H1 (cell line): Measurements from ENCODE around the gene POU6F2. TPM values are rescaled to one million over a fixed set of nuclear protein-coding genes. Genes with fewer than 3 reads are reported as not detected.

Experiments
- CTCF ChIA-PET: fragments of 300-600 bp; sonication (Branson Sonifier 250); formaldehyde crosslinking; loops from one replicate; lab custom pipeline; 2021; ENCODE audit not compliant: partially characterized antibody; lab: Charles Lee
- POLR2A ChIA-PET: fragments of 300-600 bp; sonication (Branson Sonifier 250); formaldehyde crosslinking; loops from one replicate; lab custom pipeline; 2021; ENCODE audit warnings: inconsistent platforms; ENCODE audit not compliant: partially characterized antibody; lab: Charles Lee
- DNase-seq, 2 experiments: peaks; one replicate each; pipeline versions ENCODE4 v3.0.0 to v3.0.0-alpha.2; 2010 to 2022; ENCODE audit warnings: low spot score in 2 of 2, low read depth in 1 of 2, mixed read lengths in 1 of 2
- FAIRE-seq: peaks from 2 replicates; lab custom pipeline; 2011; peaks lifted over from hg19 to GRCh38; lab: Jason Lieb, UNC
- H2AFZ ChIP-seq: 2 replicates; pipeline ENCODE4 v1.8.1; 2012; ENCODE audit warnings: low read length, inconsistent platforms
- H2AK5ac ChIP-seq: 2 replicates; pipeline ENCODE4 v1.6.1; 2013; ENCODE audit warnings: low read depth, low read length
- H2BK120ac ChIP-seq: replicated peaks from 2 replicates; pipeline ENCODE3; 2013; ENCODE audit warnings: low read depth, low read length, inconsistent platforms
- H2BK12ac ChIP-seq: 2 replicates; pipeline ENCODE4 v1.6.1; 2013; ENCODE audit warnings: low read depth, low read length
- H2BK15ac ChIP-seq: 2 replicates; pipeline ENCODE4 v1.6.1; 2013; ENCODE audit warnings: low read length
- H2BK20ac ChIP-seq: 2 replicates; pipeline ENCODE4 v1.6.1; 2013; ENCODE audit warnings: low read length
- H2BK5ac ChIP-seq: 2 replicates; pipeline ENCODE4 v1.6.1; 2013; ENCODE audit warnings: low read depth, low read length
- H3K14ac ChIP-seq: 2 replicates; pipeline ENCODE4 v1.6.1; 2013; ENCODE audit warnings: inconsistent platforms; ENCODE audit not compliant: insufficient read length
- H3K18ac ChIP-seq: 2 replicates; pipeline ENCODE4 v1.6.1; 2013; ENCODE audit warnings: low read length; ENCODE audit errors: extremely low read depth
- H3K23ac ChIP-seq: 2 replicates; pipeline ENCODE4 v1.6.1; 2013; ENCODE audit warnings: inconsistent platforms; ENCODE audit not compliant: insufficient read length
- H3K23me2 ChIP-seq: 2 replicates; pipeline ENCODE4 v1.6.1; 2013; ENCODE audit warnings: low read depth, low read length
- H3K27ac ChIP-seq: 2 replicates; pipeline ENCODE4 v1.6.1; 2011; ENCODE audit warnings: low read depth, low read length, inconsistent platforms
- H3K27me3 ChIP-seq, 4 experiments: replicated peaks in 1 of 4; 1 replicate in 1 of 4; 2 replicates in 3 of 4; pipeline versions ENCODE4 v1.6.1 to v1.8.1; 2011 to 2013; ENCODE audit warnings: low read length in 3 of 4, mild to moderate bottlenecking in 3 of 4, inconsistent platforms in 2 of 4, mixed read lengths in 2 of 4, moderate library complexity in 1 of 4; ENCODE audit not compliant: control insufficient read depth in 3 of 4, insufficient read depth in 3 of 4; ENCODE audit errors: extremely low read depth in 1 of 4
- H3K36me3 ChIP-seq, 4 experiments: 2 replicates each; pipeline versions ENCODE4 v1.6.1 to v1.8.1; 2011 to 2013; ENCODE audit warnings: mild to moderate bottlenecking in 4 of 4, low read length in 3 of 4, moderate library complexity in 2 of 4, control low read depth in 1 of 4, inconsistent platforms in 1 of 4; ENCODE audit not compliant: insufficient read depth in 4 of 4, control insufficient read depth in 2 of 4
- H3K4ac ChIP-seq: replicated peaks from 2 replicates; pipeline ENCODE3; 2013; ENCODE audit warnings: low read length, low read depth, mixed read lengths, inconsistent platforms; ENCODE audit not compliant: insufficient read length
- H3K4me1 ChIP-seq, 4 experiments: replicated peaks in 1 of 4; 1 replicate in 1 of 4; 2 replicates in 3 of 4; pipeline versions ENCODE4 v1.6.1 to v1.8.1; 2011 to 2013; ENCODE audit warnings: low read length in 3 of 4, inconsistent platforms in 2 of 4, mixed read lengths in 1 of 4; ENCODE audit not compliant: insufficient read depth in 4 of 4, control insufficient read depth in 3 of 4
- H3K4me2 ChIP-seq, 2 experiments: 2 replicates each; pipeline versions ENCODE4 v1.6.1 to v1.8.1; 2011 to 2013; ENCODE audit warnings: low read depth in 2 of 2, low read length in 2 of 2, control low read depth in 1 of 2, inconsistent platforms in 1 of 2, mild to moderate bottlenecking in 1 of 2; ENCODE audit not compliant: insufficient read depth in 1 of 2
- H3K4me3 ChIP-seq, 4 experiments: fragments of 200-600, 300-600 bp in 1 of 4; sonication (generic), shearing (Covaris generic), sonication (Bioruptor Twin) in 1 of 4; 2 replicates each; pipeline versions ENCODE4 v1.5.1 to v1.8.1; 2011 to 2016; ENCODE audit warnings: low read length in 4 of 4, low read depth in 3 of 4, control low read depth in 2 of 4, inconsistent platforms in 2 of 4, mild to moderate bottlenecking in 2 of 4, mixed read lengths in 1 of 4, moderate library complexity in 1 of 4; ENCODE audit not compliant: insufficient read depth in 2 of 4; ENCODE audit errors: extremely low read depth in 1 of 4
- H3K56ac ChIP-seq: replicated peaks from 2 replicates; pipeline ENCODE3; 2013; ENCODE audit warnings: low read depth, mild to moderate bottlenecking, mixed read lengths, low read length, inconsistent platforms; ENCODE audit not compliant: insufficient read length
- H3K79me1 ChIP-seq: 2 replicates; pipeline ENCODE4 v1.6.1; 2013; ENCODE audit warnings: low read depth, low read length, control low read depth
- H3K79me2 ChIP-seq, 2 experiments: 2 replicates each; pipeline versions ENCODE4 v1.6.1 to v1.8.1; 2012 to 2013; ENCODE audit warnings: low read length in 2 of 2, mild to moderate bottlenecking in 2 of 2, inconsistent platforms in 1 of 2; ENCODE audit not compliant: insufficient read depth in 2 of 2, control insufficient read depth in 1 of 2
- H3K9ac ChIP-seq, 4 experiments: replicated peaks in 1 of 4; 1 replicate in 1 of 4; 2 replicates in 3 of 4; pipeline versions ENCODE4 v1.6.1 to v1.8.1; 2011 to 2013; ENCODE audit warnings: low read depth in 3 of 4, low read length in 3 of 4, control low read depth in 2 of 4, mild to moderate bottlenecking in 2 of 4, moderate library complexity in 2 of 4, inconsistent platforms in 1 of 4; ENCODE audit errors: extremely low read depth in 1 of 4
- H3K9me3 ChIP-seq, 2 experiments: 2 replicates each; pipeline versions ENCODE4 v1.6.1 to v1.8.1; 2012 to 2013; ENCODE audit warnings: mild to moderate bottlenecking in 2 of 2, moderate library complexity in 2 of 2, control low read depth in 1 of 2, inconsistent platforms in 1 of 2, low read depth in 1 of 2, low read length in 1 of 2, mixed read lengths in 1 of 2; ENCODE audit not compliant: insufficient read depth in 2 of 2
- H4K20me1 ChIP-seq, 2 experiments: replicated peaks in 1 of 2; 2 replicates each; pipeline versions ENCODE3 to v1.8.1; 2011 to 2013; ENCODE audit warnings: inconsistent platforms in 2 of 2, low read length in 2 of 2, mild to moderate bottlenecking in 1 of 2; ENCODE audit not compliant: insufficient read depth in 2 of 2, control insufficient read depth in 1 of 2
- H4K5ac ChIP-seq: 2 replicates; pipeline ENCODE4 v1.6.1; 2013; ENCODE audit warnings: low read length, low read depth, mixed read lengths, inconsistent platforms; ENCODE audit not compliant: insufficient read length
- H4K8ac ChIP-seq: 2 replicates; pipeline ENCODE4 v1.8.0; 2013; ENCODE audit warnings: mild to moderate bottlenecking, moderate library complexity, low read length, inconsistent platforms; ENCODE audit not compliant: insufficient read depth; ENCODE audit errors: extremely low read depth
- H4K91ac ChIP-seq: replicated peaks from 2 replicates; pipeline ENCODE3; 2013; ENCODE audit warnings: low read length, mixed read lengths, inconsistent platforms; ENCODE audit not compliant: insufficient read length
- ASH2L ChIP-seq: fragments of 200-600, 300-600 bp; sonication (generic); IDR thresholded peaks from one replicate; pipeline ENCODE4 v1.7.1; 2017; ENCODE audit warnings: low read length
- GTF2F1 ChIP-seq: IDR thresholded peaks from 2 replicates; pipeline ENCODE4 v1.6.1; 2012; ENCODE audit warnings: low read depth, low read length, improper control_type of control experiment, borderline replicate concordance
- POU5F1 ChIP-seq: IDR thresholded peaks from 2 replicates; pipeline ENCODE4 v1.6.1; 2011; ENCODE audit warnings: low read depth, mild to moderate bottlenecking, low read length, moderate library complexity
- RAD21 ChIP-seq, 2 experiments: IDR thresholded peaks in 1 of 2; conservative IDR thresholded peaks in 1 of 2; 2 replicates each; pipeline ENCODE4 v1.6.1; 2011; ENCODE audit warnings: low read depth in 2 of 2, low read length in 2 of 2, improper control_type of control experiment in 1 of 2, inconsistent platforms in 1 of 2, mild to moderate bottlenecking in 1 of 2, moderate library complexity in 1 of 2
- RBBP5 ChIP-seq: IDR thresholded peaks from 2 replicates; pipeline ENCODE4 v1.7.1; 2012; ENCODE audit warnings: low read depth, mild to moderate bottlenecking, inconsistent platforms, low read length, moderate library complexity, borderline replicate concordance
- TAF1 ChIP-seq: IDR thresholded peaks from 2 replicates; pipeline ENCODE4 v1.6.1; 2011; ENCODE audit warnings: mild to moderate bottlenecking, low read depth, low read length
- TCF12 ChIP-seq: IDR thresholded peaks from 2 replicates; pipeline ENCODE4 v1.6.1; 2011; ENCODE audit warnings: low read depth, mild to moderate bottlenecking, low read length
- WGBS, 2 experiments: shearing (Covaris generic) in 1 of 2; methylation state at CpG; one replicate each; pipeline versions ENCODE4 v1.1.6 to v1.1.7; 2013 to 2015; ENCODE audit warnings: low lambda C conversion rate in 2 of 2, mixed read lengths in 2 of 2, inconsistent platforms in 1 of 2, low coverage in 1 of 2, missing lambda C conversion rate in 1 of 2; ENCODE audit not compliant: insufficient replicate concordance in 2 of 2, insufficient coverage in 1 of 2, insufficient read length in 1 of 2; ENCODE audit errors: extremely low coverage in 1 of 2, missing lambda C conversion rate in 1 of 2; 5-methylcytosine and 5-hydroxymethylcytosine counted together
- polyA plus RNA-seq, 7 experiments: library from polyadenylated mRNA; depleted of rRNA in 3 of 7; stranded (reverse) in 5 of 7; unstranded in 2 of 7; fragments of >200 nt in 5 of 7; fragments of 200-250 nt in 2 of 7; gene quantifications; 1 replicate in 5 of 7; 2 replicates in 1 of 7; 4 replicates in 1 of 7; pipeline versions ENCODE4 v1.2.1 to v1.2.3, GENCODE V29; 2011 to 2013; ENCODE audit warnings: missing spikeins in 2 of 7, mixed read lengths in 2 of 7
- total RNA-seq: library from RNA; stranded (reverse); fragmentation: NEBNext Ultra II Directional; extraction: Animal tissue kit (Norgen Biotek cat#: 25700); gene quantifications from 2 replicates; pipeline ENCODE4 v1.2.1, GENCODE V29; 2021

The POU6F2 gene
- total and polyA plus RNA-seq, 2 of the 8 experiments (the other 6 are each of a cell fraction or from before 2014, with no cell fraction given): 1.1 to 2.0 TPM

DNA sequence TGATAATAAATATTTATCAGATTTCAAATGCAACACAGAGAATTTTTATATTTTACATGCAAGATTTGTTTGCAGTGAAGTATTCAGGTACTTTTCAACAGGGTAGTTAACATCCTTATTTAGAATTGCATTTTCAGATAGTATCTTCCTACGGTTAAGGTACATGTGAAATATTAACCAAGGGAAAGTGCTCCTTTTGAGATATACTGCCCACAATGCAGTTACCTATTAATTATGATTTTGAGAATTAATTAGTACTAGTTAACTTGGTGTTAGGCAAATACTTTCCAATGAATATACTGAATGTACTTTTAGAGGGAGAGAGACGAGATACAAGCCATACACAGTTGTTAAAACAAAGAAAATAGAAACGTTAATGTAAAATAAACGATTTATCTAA is 382.3 kb downstream of the POU6F2 start:
- TF ChIP-seq GTF2F1: no peak
- no peak for TF ChIP-seq RBBP5
- TF ChIP-seq POU5F1: no peak
- no peak for TF ChIP-seq TAF1
- no peak for TF ChIP-seq RAD21 (IDR thresholded peaks at IDR 0.05 in 1 of 2, conservative IDR thresholded peaks at IDR 0.05 in 1 of 2; ENCODE audit: low read depth in 2 of 2, low read length in 2 of 2)
- TF ChIP-seq TCF12: no peak
- TF ChIP-seq ASH2L: no peak
- CTCF ChIA-PET: interaction anchor here (1.4 kb wide), 1 partner anchor 98 kb away, joined by 3 read pairs; no protein-coding TSS in a partner anchor

More for the DNA sequence above, 382.3 kb downstream of the POU6F2 start:
- H2BK120ac ChIP-seq: no peak overlapping the region
- H2AFZ ChIP-seq: no peak overlapping the region
- H4K20me1 ChIP-seq: no peaks in the 10 kb centered on the region
- no peak overlapping the region for H2BK15ac ChIP-seq
- H3K4me1 ChIP-seq: peaks cover 0 to under 1% (median 0%) of the 10 kb centered on the region in 4 experiments; a peak in 2 of 7 replicates
- H3K27me3 ChIP-seq: no peaks in the 10 kb centered on the region
- no peak overlapping the region for H4K5ac ChIP-seq
- no peak overlapping the region for H3K18ac ChIP-seq
- no peak overlapping the region for H2BK12ac ChIP-seq
- FAIRE-seq: no peak
- H3K9ac ChIP-seq: no peak overlapping the region
- DNase-seq: no peak
- no peak overlapping the region for H2AK5ac ChIP-seq
- no peaks in the 10 kb centered on the region for H3K79me1 ChIP-seq
- no peaks in the 10 kb centered on the region for H3K36me3 ChIP-seq
- no peak overlapping the region for H3K56ac ChIP-seq
- no peak overlapping the region for H2BK20ac ChIP-seq
- 85% methylated on average over 4 of the region's 4 CpGs; no CpG with 5 or more reads in 1 of the 2 experiments for WGBS, 2 experiments
- H4K91ac ChIP-seq: no peak overlapping the region
- H3K79me2 ChIP-seq: no peaks in the 10 kb centered on the region
- no peak overlapping the region for H2BK5ac ChIP-seq
- H3K27ac ChIP-seq: no peak overlapping the region
- no peak overlapping the region for H3K4me2 ChIP-seq
- H3K14ac ChIP-seq: no peak overlapping the region
- H3K4me3 ChIP-seq: no peak overlapping the region
- H3K4ac ChIP-seq: no peak overlapping the region
- H3K23ac ChIP-seq: no peak overlapping the region
- POLR2A ChIA-PET: no interaction called here
- no peak overlapping the region for H4K8ac ChIP-seq
- H3K23me2 ChIP-seq: no peaks in the 10 kb centered on the region; the same call in 1 of the 2 replicates
- no peaks in the 10 kb centered on the region for H3K9me3 ChIP-seq
